ENCODE measurements around the gene FKBP1C.
"Not testable (repeated sequence)": the region's sequence is repeated elsewhere in the genome, so short reads cannot be mapped to it uniquely, and the experiment has no call there.

The FKBP1C gene

DNA sequence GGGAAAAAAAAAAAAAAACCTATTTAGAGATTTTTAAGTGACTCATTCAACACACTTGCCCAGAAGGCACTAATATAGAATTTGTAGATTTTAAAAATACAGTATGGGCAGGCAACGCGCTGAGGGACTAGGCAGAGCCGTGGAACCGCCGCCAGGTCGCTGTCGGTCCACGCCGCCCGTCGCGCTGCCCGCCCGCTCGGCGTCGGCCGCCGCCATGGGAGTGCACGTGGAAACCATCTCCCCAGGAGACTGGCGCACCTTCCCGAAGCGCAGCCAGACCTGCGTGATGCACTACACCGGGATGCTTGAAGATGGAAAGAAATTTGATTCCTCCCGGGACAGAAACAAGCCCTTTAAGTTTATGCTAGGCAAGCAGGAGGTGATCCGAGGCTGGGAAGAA is at the start of gene FKBP1C:
FKBP1C (plus strand) TSS at position 127 of the 400 bp plus-strand sequence.
- not testable (repeated sequence) for DNase-seq

DNA sequence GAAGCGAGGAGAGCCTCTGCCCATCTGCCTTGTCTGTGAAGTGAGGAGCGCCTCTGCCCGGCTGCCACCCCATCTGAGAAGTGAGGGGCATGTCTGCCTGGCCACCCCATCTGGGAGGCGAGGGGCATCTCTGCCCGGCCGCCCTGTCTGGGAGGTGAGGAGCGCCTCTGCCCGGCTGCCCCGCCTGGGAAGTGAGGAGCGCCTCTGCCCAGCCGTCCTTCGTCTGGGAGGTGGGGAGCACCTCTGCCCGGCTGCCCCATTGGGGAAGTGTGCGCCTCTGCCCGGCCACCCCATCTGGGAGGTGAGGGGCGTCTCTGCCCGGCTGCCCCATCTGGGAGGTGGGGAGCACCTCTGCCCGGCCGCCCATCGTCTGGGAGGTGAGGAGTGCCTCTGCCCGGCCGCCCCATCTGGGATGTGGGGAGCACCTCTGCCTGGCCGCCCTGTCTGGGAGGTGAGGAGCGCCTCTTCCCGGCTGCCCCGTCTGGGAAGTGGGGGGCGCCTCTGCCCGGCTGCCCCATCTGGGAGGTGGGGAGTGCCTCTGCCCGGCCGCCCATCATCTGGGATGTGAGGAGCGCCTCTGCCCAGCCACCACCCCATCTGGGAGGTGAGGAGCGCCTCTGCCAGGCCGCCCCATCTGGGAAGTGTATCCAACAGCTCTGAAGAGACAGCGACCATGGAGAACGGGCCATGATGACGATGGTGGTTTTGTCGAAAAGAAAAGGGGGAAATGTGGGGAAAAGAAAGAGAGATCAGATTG is 47.0 kb upstream of the FKBP1C start:
- peak in 1 of 58 donors; percentile 6 for DNase-seq

GRCh38 chr6:63174173-63174572 is 37.1 kb upstream of the FKBP1C start:
- DNase-seq = no peak

GRCh38 chr6:63176181-63176580 is 35.1 kb upstream of the FKBP1C start:
- no peak for DNase-seq

DNA sequence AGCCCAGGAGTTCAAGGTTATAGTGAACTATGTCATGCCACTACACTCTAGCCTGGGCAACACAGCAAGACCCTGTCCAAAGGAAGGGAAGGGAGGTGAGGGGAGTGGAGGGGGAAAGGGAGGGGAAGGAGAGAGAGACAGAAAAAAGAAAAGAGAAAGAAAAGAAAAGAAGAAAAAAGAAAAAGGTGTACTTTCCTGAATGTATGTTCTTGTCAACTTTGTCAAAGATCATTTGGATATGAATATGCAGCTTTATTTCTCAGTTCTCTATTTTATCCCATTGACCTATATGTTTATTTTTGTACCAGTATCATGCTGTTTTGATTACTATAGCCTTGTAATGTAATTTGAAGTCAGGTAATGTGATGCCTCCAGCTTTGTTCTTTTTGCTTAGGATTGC is 30.9 kb upstream of the FKBP1C start:
- DNase-seq = no peak

DNA sequence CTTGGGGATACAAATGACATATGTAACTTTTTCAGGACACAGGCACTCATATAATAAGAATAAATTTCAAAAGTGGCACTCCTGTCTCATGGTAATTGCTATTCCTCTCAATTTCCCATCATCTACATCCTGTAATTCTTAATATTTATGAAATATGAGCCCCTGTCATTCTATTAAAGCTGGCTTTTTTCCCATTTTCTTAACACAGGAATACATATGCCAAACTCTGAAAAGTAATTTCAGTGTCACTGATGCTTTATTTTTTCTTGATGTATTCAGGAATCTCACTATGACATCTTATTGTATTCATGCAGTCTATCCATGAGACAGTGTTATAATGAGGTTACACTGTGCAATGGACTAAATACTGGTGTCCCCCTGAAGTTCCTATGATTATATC is 24.3 kb upstream of the FKBP1C start:
- no peak for DNase-seq

- DNase-seq = no peak
Observed at GRCh38 chr6:63188828-63189227, 22.4 kb upstream of the FKBP1C start.

DNA sequence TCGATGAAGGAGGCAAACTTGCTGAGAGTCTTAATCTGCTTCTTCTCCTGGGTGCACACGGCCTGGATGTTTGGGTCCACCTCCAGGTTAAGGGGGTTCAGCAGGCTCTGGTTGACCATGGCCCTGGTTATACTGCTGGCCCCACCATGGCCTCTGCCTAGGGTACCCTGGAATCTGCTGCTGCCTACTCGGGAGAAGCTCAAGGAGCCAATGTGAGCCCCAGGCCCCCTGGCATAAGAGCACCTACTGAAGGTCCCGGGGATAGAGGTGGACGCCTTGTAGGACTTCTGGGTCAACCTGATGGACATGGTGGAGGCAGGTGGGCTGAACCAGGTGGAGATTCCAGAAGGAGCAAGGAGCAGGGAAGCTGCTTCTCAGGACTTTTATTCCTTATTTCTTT is 17.9 kb upstream of the FKBP1C start:
- DNase-seq = no peak

- DNase-seq = no peak
Observed at GRCh38 chr6:63197741-63198140, 13.5 kb upstream of the FKBP1C start.

GRCh38 chr6:63213325-63213724 is 2.1 kb downstream of the FKBP1C start:
- DNase-seq = no peak

- no peak for DNase-seq
Observed at GRCh38 chr6:63214816-63215215, 3.5 kb downstream of the FKBP1C start.

- no peak for DNase-seq
Observed at GRCh38 chr6:63224179-63224578, 12.9 kb downstream of the FKBP1C start.

- not testable (repeated sequence) for DNase-seq
Observed at GRCh38 chr6:63225987-63226386, 14.7 kb downstream of the FKBP1C start.

- not testable (repeated sequence) for DNase-seq
Observed at GRCh38 chr6:63227928-63228894, 16.9 kb downstream of the FKBP1C start.

DNA sequence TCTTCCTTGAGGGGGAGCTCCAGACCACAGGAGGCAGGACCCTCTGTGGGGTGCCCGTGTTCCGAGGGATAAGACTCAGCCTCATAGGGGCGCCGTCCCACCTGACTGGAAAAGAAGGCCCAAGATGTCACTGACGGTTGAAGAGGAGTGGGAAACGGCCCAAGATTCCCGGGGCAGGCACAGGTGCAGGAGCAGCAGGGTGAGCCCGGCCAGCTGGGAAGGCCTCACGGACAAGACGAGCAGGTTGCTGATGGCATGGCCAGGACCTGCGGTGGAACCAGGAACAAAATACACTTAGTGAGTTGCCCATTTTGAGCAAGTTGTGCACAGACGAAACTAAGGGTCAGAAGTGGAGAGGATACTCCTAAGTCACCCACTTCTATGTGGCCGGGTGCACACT is 18.8 kb downstream of the FKBP1C start:
- DNase-seq = not testable (repeated sequence)

- not testable (repeated sequence) for DNase-seq
Observed at GRCh38 chr6:63230511-63230910, 19.2 kb downstream of the FKBP1C start.

DNA sequence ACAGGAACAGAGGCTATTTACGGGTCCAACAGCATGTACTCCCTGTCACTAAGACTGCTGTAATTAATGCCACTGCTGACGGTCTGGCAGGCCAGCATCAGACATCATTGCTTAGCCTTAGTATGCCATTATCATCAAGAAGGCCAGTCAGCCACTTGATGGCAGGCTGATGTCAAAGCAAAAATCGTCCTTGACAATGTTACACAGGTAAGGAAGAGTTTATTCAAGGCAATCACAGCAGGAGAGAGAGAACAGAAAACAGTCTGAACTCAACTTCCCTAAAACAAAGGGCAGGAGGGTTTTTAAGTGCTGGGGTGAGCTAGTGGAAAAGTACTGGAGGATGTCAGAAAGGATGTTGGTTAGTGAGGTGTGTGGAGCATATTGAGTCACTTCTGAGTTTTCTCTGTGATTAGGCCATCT is 25.1 kb downstream of the FKBP1C start:
- DNase-seq = no peak

GRCh38 chr6:63245420-63245819 is 34.2 kb downstream of the FKBP1C start:
- DNase-seq = no peak

- DNase-seq = no peak
Observed at GRCh38 chr6:63245909-63246308, 34.6 kb downstream of the FKBP1C start.

GRCh38 chr6:63246581-63246980 is 35.3 kb downstream of the FKBP1C start:
- no peak for DNase-seq

- no peak for DNase-seq
Observed at GRCh38 chr6:63249875-63250482, 38.7 kb downstream of the FKBP1C start.

DNA sequence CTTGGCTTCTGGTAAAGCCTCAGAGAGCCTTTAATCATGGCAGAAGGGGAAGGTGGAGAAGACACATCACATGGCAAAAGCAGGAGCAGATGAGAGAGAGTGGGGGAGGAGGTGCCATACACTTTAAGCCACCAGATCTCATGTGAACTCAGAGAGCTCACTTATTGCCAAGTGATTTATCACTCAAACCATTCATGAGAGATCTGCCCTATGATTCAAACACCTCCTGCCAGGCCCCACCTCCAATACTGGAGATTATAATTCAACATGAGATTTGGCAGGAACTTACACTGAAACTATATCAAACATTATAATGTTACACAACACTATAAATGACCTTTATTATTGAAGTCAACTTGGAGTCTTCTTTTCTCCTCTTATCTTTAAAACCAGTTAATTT is 47.9 kb downstream of the FKBP1C start:
- DNase-seq = no peak

Data from anterior cingulate cortex (tissue), 58 donors.